Mesenchymal stem cell (in vitro differentiated cells and primary cell): Measurements from ENCODE around the gene PRDX5.
A peak's percentile ranks its signal among the peaks of the same experiment; 100 is the strongest.
"Not testable (repeated sequence)": the region's sequence is repeated elsewhere in the genome, so short reads cannot be mapped to it uniquely, and the experiment has no call there.

Experiments
- DNase-seq: peaks from one replicate; pipeline ENCODE4 v3.0.0-alpha.2; 2013
- H2AFZ ChIP-seq: one replicate; pipeline ENCODE4 v1.6.1; 2013; ENCODE audit warnings: low read depth, mild to moderate bottlenecking, control low read depth, inconsistent platforms, low read length, moderate library complexity
- H2AK5ac ChIP-seq: 2 replicates; pipeline ENCODE4 v1.6.1; 2013; ENCODE audit warnings: low read length, moderate library complexity, mild to moderate bottlenecking, inconsistent platforms; ENCODE audit not compliant: severe bottlenecking
- H2BK120ac ChIP-seq: one replicate; pipeline ENCODE4 v1.6.1; 2013; ENCODE audit warnings: low read depth, mild to moderate bottlenecking, inconsistent platforms, low read length, moderate library complexity
- H2BK12ac ChIP-seq, 2 experiments: one replicate each; pipeline ENCODE4 v1.6.1; 2013; ENCODE audit warnings: inconsistent platforms in 2 of 2, low read length in 2 of 2, mild to moderate bottlenecking in 2 of 2, moderate library complexity in 2 of 2, control low read depth in 1 of 2
- H2BK15ac ChIP-seq: one replicate; pipeline ENCODE4 v1.6.1; 2013; ENCODE audit warnings: mild to moderate bottlenecking, low read depth, inconsistent platforms; ENCODE audit not compliant: poor library complexity, severe bottlenecking
- H2BK5ac ChIP-seq: 2 replicates; pipeline ENCODE4 v1.6.1; 2013; ENCODE audit warnings: low read depth, mild to moderate bottlenecking, low read length, control low read depth, inconsistent platforms; ENCODE audit not compliant: poor library complexity, severe bottlenecking
- H3K14ac ChIP-seq, 2 experiments: one replicate each; pipeline ENCODE4 v1.6.1; 2013; ENCODE audit warnings: inconsistent platforms in 2 of 2, low read length in 2 of 2, control low read depth in 1 of 2, mild to moderate bottlenecking in 1 of 2, moderate library complexity in 1 of 2
- H3K18ac ChIP-seq, 2 experiments: one replicate each; pipeline ENCODE4 v1.6.1; 2013; ENCODE audit warnings: inconsistent platforms in 2 of 2, low read length in 2 of 2, control low read depth in 1 of 2, low read depth in 1 of 2, mild to moderate bottlenecking in 1 of 2
- H3K23ac ChIP-seq, 2 experiments: one replicate each; pipeline ENCODE4 v1.6.1; 2013; ENCODE audit warnings: inconsistent platforms in 2 of 2, low read length in 2 of 2, mild to moderate bottlenecking in 2 of 2, moderate library complexity in 2 of 2, control low read depth in 1 of 2
- H3K27ac ChIP-seq: 2 replicates; pipeline ENCODE4 v1.5.1; 2013; ENCODE audit warnings: mild to moderate bottlenecking, moderate library complexity, low read length, control low read depth, inconsistent platforms; ENCODE audit not compliant: poor library complexity, severe bottlenecking
- H3K27me3 ChIP-seq, 2 experiments: 2 replicates each; pipeline versions ENCODE4 v1.6.1 to v1.7.0; 2013; ENCODE audit warnings: low read length in 2 of 2, mild to moderate bottlenecking in 2 of 2, moderate library complexity in 2 of 2, control low read depth in 1 of 2, inconsistent platforms in 1 of 2; ENCODE audit not compliant: control insufficient read depth in 1 of 2, insufficient read depth in 1 of 2
- H3K36me3 ChIP-seq, 2 experiments: 2 replicates each; pipeline versions ENCODE4 v1.6.1 to v1.7.0; 2013; ENCODE audit warnings: low read length in 2 of 2, control low read depth in 1 of 2, inconsistent platforms in 1 of 2, low read depth in 1 of 2, mild to moderate bottlenecking in 1 of 2; ENCODE audit not compliant: insufficient read depth in 2 of 2, control insufficient read depth in 1 of 2
- H3K4ac ChIP-seq, 2 experiments: one replicate each; pipeline ENCODE4 v1.6.1; 2013; ENCODE audit warnings: inconsistent platforms in 2 of 2, low read length in 2 of 2, mild to moderate bottlenecking in 2 of 2, moderate library complexity in 2 of 2, control low read depth in 1 of 2, low read depth in 1 of 2
- H3K4me1 ChIP-seq: 2 replicates; pipeline ENCODE4 v1.6.1; 2013; ENCODE audit warnings: low read depth, low read length, control low read depth; ENCODE audit not compliant: control insufficient read depth, insufficient read depth
- H3K4me2 ChIP-seq: 2 replicates; pipeline ENCODE4 v1.6.1; 2013; ENCODE audit warnings: low read length, mild to moderate bottlenecking, inconsistent platforms; ENCODE audit not compliant: poor library complexity, severe bottlenecking
- H3K4me3 ChIP-seq, 2 experiments: 2 replicates each; pipeline versions ENCODE4 v1.5.1 to v1.7.0; 2013; ENCODE audit warnings: low read length in 2 of 2, mild to moderate bottlenecking in 2 of 2, control low read depth in 1 of 2, low read depth in 1 of 2; ENCODE audit not compliant: insufficient read depth in 1 of 2
- H3K79me1 ChIP-seq: replicated peaks from 2 replicates; pipeline ENCODE4 v1.6.1; 2013; ENCODE audit warnings: mild to moderate bottlenecking, control low read depth, low read length, inconsistent platforms; ENCODE audit not compliant: poor library complexity, severe bottlenecking
- H3K9ac ChIP-seq: 2 replicates; pipeline ENCODE4 v1.7.0; 2013; ENCODE audit warnings: mild to moderate bottlenecking, low read length, moderate library complexity
- H3K9me3 ChIP-seq: 2 replicates; pipeline ENCODE4 v1.7.0; 2013; ENCODE audit warnings: mild to moderate bottlenecking, low read length; ENCODE audit not compliant: control insufficient read depth
- H4K8ac ChIP-seq: one replicate; pipeline ENCODE4 v1.6.1; 2013; ENCODE audit warnings: inconsistent platforms, mild to moderate bottlenecking, low read length, moderate library complexity
- H4K91ac ChIP-seq: one replicate; pipeline ENCODE4 v1.6.1; 2013; ENCODE audit warnings: mild to moderate bottlenecking, low read length, inconsistent platforms
- WGBS: methylation state at CpG from one replicate; pipeline ENCODE4 v1.1.7; 2013; ENCODE audit warnings: mixed read lengths; 5-methylcytosine and 5-hydroxymethylcytosine counted together

The PRDX5 gene

DNA sequence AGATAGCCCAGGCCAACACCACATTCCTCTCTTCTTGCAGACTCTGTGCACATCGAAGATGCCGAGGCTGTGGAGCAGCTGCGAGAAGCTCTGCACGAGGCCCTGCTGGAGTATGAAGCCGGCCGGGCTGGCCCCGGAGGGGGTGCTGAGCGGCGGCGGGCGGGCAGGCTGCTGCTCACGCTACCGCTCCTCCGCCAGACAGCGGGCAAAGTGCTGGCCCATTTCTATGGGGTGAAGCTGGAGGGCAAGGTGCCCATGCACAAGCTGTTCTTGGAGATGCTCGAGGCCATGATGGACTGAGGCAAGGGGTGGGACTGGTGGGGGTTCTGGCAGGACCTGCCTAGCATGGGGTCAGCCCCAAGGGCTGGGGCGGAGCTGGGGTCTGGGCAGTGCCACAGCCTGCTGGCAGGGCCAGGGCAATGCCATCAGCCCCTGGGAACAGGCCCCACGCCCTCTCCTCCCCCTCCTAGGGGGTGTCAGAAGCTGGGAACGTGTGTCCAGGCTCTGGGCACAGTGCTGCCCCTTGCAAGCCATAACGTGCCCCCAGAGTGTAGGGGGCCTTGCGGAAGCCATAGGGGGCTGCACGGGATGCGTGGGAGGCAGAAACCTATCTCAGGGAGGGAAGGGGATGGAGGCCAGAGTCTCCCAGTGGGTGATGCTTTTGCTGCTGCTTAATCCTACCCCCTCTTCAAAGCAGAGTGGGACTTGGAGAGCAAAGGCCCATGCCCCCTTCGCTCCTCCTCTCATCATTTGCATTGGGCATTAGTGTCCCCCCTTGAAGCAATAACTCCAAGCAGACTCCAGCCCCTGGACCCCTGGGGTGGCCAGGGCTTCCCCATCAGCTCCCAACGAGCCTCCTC lies 2.0 kb upstream of the PRDX5 start:
- Histone ChIP-seq H3K9ac (peak overlapping the region; percentile 98), H3K79me1 (peaks cover 35% of the 10 kb centered on the region), H3K4me2 (peak overlapping the region; percentile 51), H3K4me3 (peak overlapping the region in 1 of 2 experiments; percentile 89), H3K4me1 (peaks cover 18% of the 10 kb centered on the region), H3K36me3 (peaks cover 27 to 43% of the 10 kb centered on the region in 2 experiments)
- H2BK12ac ChIP-seq, DNase-seq, H3K4ac ChIP-seq, H2AK5ac ChIP-seq, H4K8ac ChIP-seq, H2BK15ac ChIP-seq, H3K23ac ChIP-seq, H3K14ac ChIP-seq, H3K9me3 ChIP-seq, H2BK120ac ChIP-seq, H3K27me3 ChIP-seq, H2AFZ ChIP-seq, H3K18ac ChIP-seq, H4K91ac ChIP-seq, H3K27ac ChIP-seq, H2BK5ac ChIP-seq: not testable (repeated sequence)
- WGBS, result 91% methylated on average over 20 of the region's 25 CpGs

DNA sequence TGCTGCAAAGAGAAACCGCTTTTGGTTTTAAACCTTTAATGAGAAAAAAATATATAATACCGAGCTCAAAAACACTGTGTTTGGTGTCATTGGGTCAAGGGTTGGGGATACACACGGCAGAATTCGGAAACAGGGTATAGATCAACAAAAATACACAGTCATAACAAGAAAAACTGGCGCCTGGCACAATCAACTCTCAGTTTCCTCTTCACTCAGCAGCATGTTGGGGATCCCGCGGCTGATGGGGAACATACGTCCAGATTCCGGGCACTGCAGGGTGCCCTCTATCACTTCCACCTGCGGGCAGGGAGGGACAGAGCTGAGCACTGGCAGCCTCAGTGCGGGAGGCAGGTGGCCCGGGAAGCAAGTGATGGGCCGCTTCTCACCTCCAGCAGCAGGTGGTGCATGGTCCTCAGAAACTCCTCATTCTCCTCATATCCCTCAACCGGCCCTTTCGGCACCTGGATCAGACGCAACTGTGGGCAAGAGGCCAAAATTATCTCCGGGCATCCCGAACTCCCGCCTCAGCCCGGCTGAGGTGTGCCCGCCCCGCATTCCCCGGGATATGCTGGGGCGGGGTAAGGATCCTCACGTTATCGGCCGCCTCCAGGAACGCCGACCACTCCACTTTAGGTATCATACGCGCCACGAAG lies 1.1 kb upstream of the PRDX5 start:
- 8% methylated on average over 30 of the region's 32 CpGs for WGBS
- Histone ChIP-seq H3K23ac (peak overlapping the region; percentile 12 to 61), H3K4ac (peak overlapping the region; percentile 84 to 90), H3K9ac (peak overlapping the region; percentile 98), H2AK5ac (no peak overlapping the region), H4K91ac (peak overlapping the region; percentile 73), H4K8ac (peak overlapping the region; percentile 95), H2AFZ (peak overlapping the region; percentile 78), H3K27ac (peak overlapping the region; percentile 91), H3K27me3 (no peaks in the 10 kb centered on the region), H2BK12ac (peak overlapping the region in 1 of 2 experiments; percentile 23), H2BK120ac (peak overlapping the region; percentile 44), H3K4me3 (peak overlapping the region; percentile 89 to 92), H3K79me1 (peaks cover 36% of the 10 kb centered on the region), H3K36me3 (peaks cover 36 to 52% of the 10 kb centered on the region in 2 experiments), H3K9me3 (no peaks in the 10 kb centered on the region), H3K14ac (peak overlapping the region in 1 of 2 experiments; percentile 95), H3K18ac (peak overlapping the region; percentile 77 to 89), H2BK5ac (peak overlapping the region; percentile 93), H3K4me2 (peak overlapping the region; percentile 51), H3K4me1 (peaks cover 22% of the 10 kb centered on the region), H2BK15ac (no peak overlapping the region)
- no peak for DNase-seq

GRCh38 chr11:64317325-64317960 lies 478 bp upstream of the PRDX5 start, which contains the start of gene TRMT112:
Gene TRMT112, minus strand, starts transcription at chr11:64317559. Its CDS starts 33 bp downstream, at chr11:64317526.
- DNase-seq, result peak; percentile 99
- H3K14ac ChIP-seq, result peak within 1 kb of the TSS; percentile 43 to 99
- peak within 1 kb of the TSS; percentile 86 for H2BK120ac ChIP-seq
- peak within 1 kb of the TSS; percentile 89 to 92 for H3K4me3 ChIP-seq
- H4K91ac ChIP-seq, result peak within 1 kb of the TSS; percentile 96
- H2AK5ac ChIP-seq, result peak within 1 kb of the TSS; percentile 62
- H3K27ac ChIP-seq, result peak within 1 kb of the TSS; percentile 97
- peak within 1 kb of the TSS; percentile 91 to 98 for H3K18ac ChIP-seq
- peak within 1 kb of the TSS; percentile 74 for H3K4me2 ChIP-seq
- H3K9ac ChIP-seq, result peak within 1 kb of the TSS; percentile 98
- H3K36me3 ChIP-seq, result peaks cover 41 to 54% of the 10 kb centered on the region in 2 experiments
- peak within 1 kb of the TSS; percentile 78 for H2AFZ ChIP-seq
- no peaks in the 10 kb centered on the region for H3K9me3 ChIP-seq
- H3K79me1 ChIP-seq, result peaks cover 36% of the 10 kb centered on the region
- peak within 1 kb of the TSS; percentile 12 to 61 for H3K23ac ChIP-seq
- under 1% methylated on average over 43 of the region's 43 CpGs for WGBS
- peak within 1 kb of the TSS; percentile 93 for H2BK5ac ChIP-seq
- H3K4ac ChIP-seq, result peak within 1 kb of the TSS; percentile 94 to 97
- peak within 1 kb of the TSS; percentile 95 for H4K8ac ChIP-seq
- H3K27me3 ChIP-seq, result no peaks in the 10 kb centered on the region
- peak within 1 kb of the TSS in 1 of 2 experiments; percentile 42 for H2BK12ac ChIP-seq
- peak within 1 kb of the TSS; percentile 94 for H2BK15ac ChIP-seq
- peaks cover 26% of the 10 kb centered on the region for H3K4me1 ChIP-seq
